GM12892 (cell line): ENCODE data around the gene SZRD1.
A peak's percentile ranks its signal among the peaks of the same experiment; 100 is the strongest.

Experiments used
- DNase-seq: peaks from one replicate; pipeline ENCODE4 v3.0.0; 2011; ENCODE audit not compliant: insufficient read length
- FAIRE-seq: peaks from 2 replicates; lab custom pipeline; 2011; peaks lifted over from hg19 to GRCh38; lab: Jason Lieb, UNC
- POLR2A ChIP-seq: IDR thresholded peaks from 2 replicates; pipeline ENCODE4 v1.6.1; 2011; ENCODE audit warnings: low read depth, low read length, control low read depth
- POLR2AphosphoS5 ChIP-seq: IDR thresholded peaks from 2 replicates; pipeline ENCODE4 v1.6.1; 2011; ENCODE audit warnings: low read depth, low read length, control low read depth
- TAF1 ChIP-seq: IDR thresholded peaks from 2 replicates; pipeline ENCODE4 v1.6.1; 2011; ENCODE audit warnings: low read depth, mild to moderate bottlenecking, control low read depth, low read length, borderline replicate concordance

SZRD1 gene

GRCh38 chr1:16409536-16410152, 42.6 kb downstream of the SZRD1 start:
- no peak for TF ChIP-seq POLR2A
- no peak for TF ChIP-seq TAF1
- TF ChIP-seq POLR2AphosphoS5 = no peak
- DNase-seq = no peak
- no peak for FAIRE-seq

GRCh38 chr1:16410803-16411202, 43.8 kb downstream of the SZRD1 start:
- no peak for FAIRE-seq
- no peak for TF ChIP-seq POLR2AphosphoS5
- no peak for TF ChIP-seq POLR2A
- TF ChIP-seq TAF1 = no peak
- no peak for DNase-seq

- DNase-seq (no peak), FAIRE-seq (no peak)
- TF ChIP-seq POLR2AphosphoS5 (no peak), TAF1 (no peak), POLR2A (no peak)
These were observed 46.1 kb downstream of the SZRD1 start for GRCh38 chr1:16413191-16413590.

GRCh38 chr1:16418823-16419425, 51.9 kb downstream of the SZRD1 start:
- DNase-seq (no peak), FAIRE-seq (no peak)
- TF ChIP-seq TAF1 (no peak), POLR2AphosphoS5 (no peak), POLR2A (no peak)

- peak; percentile 99 for FAIRE-seq
- peak; percentile 45 for DNase-seq
- TF ChIP-seq POLR2A = no peak
- TF ChIP-seq POLR2AphosphoS5 = no peak
- TF ChIP-seq TAF1 = no peak
These were observed 53.5 kb downstream of the SZRD1 start for GRCh38 chr1:16420424-16421118.

- FAIRE-seq (no peak), DNase-seq (no peak)
- TF ChIP-seq POLR2A = no peak
- no peak for TF ChIP-seq TAF1
- no peak for TF ChIP-seq POLR2AphosphoS5
These were observed 54.2 kb downstream of the SZRD1 start for GRCh38 chr1:16421201-16421600.

- FAIRE-seq = peak; percentile 60
- no peak for TF ChIP-seq POLR2A
- TF ChIP-seq TAF1 = no peak
- TF ChIP-seq POLR2AphosphoS5 = no peak
- no peak for DNase-seq
These were observed 55.0 kb downstream of the SZRD1 start for GRCh38 chr1:16422041-16422440.

GRCh38 chr1:16425125-16426025, 58.3 kb downstream of the SZRD1 start:
- DNase-seq = no peak
- FAIRE-seq = no peak
- no peak for TF ChIP-seq POLR2AphosphoS5
- TF ChIP-seq TAF1 = no peak
- TF ChIP-seq POLR2A = no peak

GRCh38 chr1:16430606-16431005, 63.6 kb downstream of the SZRD1 start:
- DNase-seq (no peak), FAIRE-seq (no peak)
- no peak for TF ChIP-seq TAF1
- TF ChIP-seq POLR2AphosphoS5 = no peak
- TF ChIP-seq POLR2A = no peak

- FAIRE-seq (peak; percentile 86), DNase-seq (no peak)
- TF ChIP-seq POLR2AphosphoS5 = no peak
- TF ChIP-seq TAF1 = no peak
- no peak for TF ChIP-seq POLR2A
These were observed 66.0 kb downstream of the SZRD1 start for GRCh38 chr1:16433030-16433429.

- TF ChIP-seq TAF1 (no peak), POLR2AphosphoS5 (no peak), POLR2A (no peak)
- FAIRE-seq = no peak
- no peak for DNase-seq
These were observed 67.0 kb downstream of the SZRD1 start for GRCh38 chr1:16434007-16434406.

GRCh38 chr1:16434501-16434900, 67.5 kb downstream of the SZRD1 start:
- DNase-seq (no peak), FAIRE-seq (no peak)
- TF ChIP-seq TAF1 = no peak
